ENCODE measurements around the gene REXO4.
"Not testable (repeated sequence)": the region's sequence is repeated elsewhere in the genome, so short reads cannot be mapped to it uniquely, and the experiment has no call there.

The REXO4 gene

DNA sequence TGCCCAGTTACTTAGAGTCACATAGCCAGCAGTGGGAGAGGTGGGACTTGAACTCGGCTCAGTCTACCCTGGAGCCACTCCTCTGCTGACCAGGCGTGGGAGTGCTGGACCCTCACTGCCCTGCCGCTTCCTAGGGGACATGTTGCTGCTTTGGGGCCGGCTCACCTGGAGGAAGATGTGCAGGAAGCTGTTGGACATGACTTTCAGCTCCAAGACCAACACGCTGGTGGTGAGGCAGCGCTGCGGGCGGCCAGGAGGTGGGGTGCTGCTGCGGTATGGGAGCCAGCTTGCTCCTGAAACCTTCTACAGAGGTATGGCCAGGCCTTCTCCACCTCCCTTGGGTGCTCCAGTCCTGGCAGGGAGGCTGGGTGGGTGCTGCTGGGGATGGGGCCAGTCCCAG, 38.6 kb upstream of the REXO4 start:
- Histone ChIP-seq H3K27ac (no peak overlapping the region), H3K4me3 (no peak overlapping the region)
- TF ChIP-seq CTCF (IDR thresholded peaks at IDR 0.05) = no peak
- no peak for DNase-seq (ENCODE audit: low spot score)

DNA sequence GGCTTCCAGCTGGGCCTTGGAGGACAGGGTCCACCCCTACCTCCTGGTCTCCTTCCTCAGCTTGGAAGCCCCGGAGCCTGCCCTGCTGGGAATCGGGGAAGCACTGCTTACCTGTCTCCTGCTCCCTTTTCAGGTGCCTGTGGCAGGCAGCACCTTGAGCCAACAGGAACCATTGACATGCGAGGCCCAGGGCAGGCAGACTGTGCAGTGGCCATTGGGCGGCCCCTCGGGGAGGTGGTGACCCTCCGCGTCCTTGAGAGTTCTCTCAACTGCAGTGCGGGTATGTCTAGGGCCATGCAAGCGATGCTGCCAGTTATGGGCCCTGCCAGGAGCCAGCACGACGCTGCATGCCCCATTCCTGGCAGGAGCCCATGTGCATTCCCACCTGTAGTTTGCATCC, 38.1 kb upstream of the REXO4 start:
- no peak for TF ChIP-seq CTCF (IDR thresholded peaks at IDR 0.05)
- H3K27ac ChIP-seq = no peak overlapping the region
- H3K4me3 ChIP-seq = no peak overlapping the region
- no peak for DNase-seq (ENCODE audit: low spot score)

- TF ChIP-seq CTCF (IDR thresholded peaks at IDR 0.05) = no peak
- Histone ChIP-seq H3K27ac (no peak overlapping the region), H3K4me3 (no peak overlapping the region)
- DNase-seq (ENCODE audit: low spot score) = no peak
Observed at GRCh38 chr9:133454943-133455673, 37.3 kb upstream of the REXO4 start.

DNA sequence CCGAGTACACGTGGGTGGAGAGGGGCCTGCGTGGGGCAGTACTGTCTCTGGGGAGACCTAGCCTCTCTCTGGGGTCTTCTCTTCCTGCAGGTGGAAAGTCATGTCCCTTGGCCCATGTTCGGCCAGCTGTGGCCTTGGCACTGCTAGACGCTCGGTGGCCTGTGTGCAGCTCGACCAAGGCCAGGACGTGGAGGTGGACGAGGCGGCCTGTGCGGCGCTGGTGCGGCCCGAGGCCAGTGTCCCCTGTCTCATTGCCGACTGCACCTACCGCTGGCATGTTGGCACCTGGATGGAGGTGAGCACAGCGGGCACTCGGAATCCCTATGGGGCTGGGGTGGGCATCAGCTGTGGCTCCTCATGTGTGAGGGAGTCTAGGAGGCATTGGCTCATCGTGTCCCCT, 36.5 kb upstream of the REXO4 start:
- no peak for DNase-seq (ENCODE audit: low spot score)
- Histone ChIP-seq H3K4me3 (no peak overlapping the region), H3K27ac (no peak overlapping the region)
- TF ChIP-seq CTCF (IDR thresholded peaks at IDR 0.05) = no peak

DNA sequence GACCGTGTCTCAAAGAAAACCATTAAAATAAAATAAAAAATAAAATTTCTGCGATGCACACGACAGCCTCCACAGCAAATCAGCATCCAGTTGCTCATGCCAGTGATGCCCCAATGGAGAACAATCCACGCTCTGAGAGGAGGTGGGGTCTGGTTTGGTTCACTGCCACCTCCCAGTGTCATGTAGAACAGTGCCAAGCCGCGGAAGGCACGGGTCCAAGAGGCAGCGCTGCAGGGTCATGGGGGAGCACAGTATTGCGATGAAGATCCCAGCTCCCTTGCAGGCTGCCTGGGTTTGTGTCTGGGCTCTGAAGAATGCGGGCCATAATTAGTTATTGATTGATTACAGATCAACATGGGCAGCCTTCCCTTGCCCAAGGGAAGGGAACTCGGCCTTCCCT, 35.8 kb upstream of the REXO4 start:
- H3K27ac ChIP-seq = no peak overlapping the region
- no peak for TF ChIP-seq CTCF (IDR thresholded peaks at IDR 0.05)
- no peak overlapping the region for H3K4me3 ChIP-seq
- no peak for DNase-seq (ENCODE audit: low spot score)

DNA sequence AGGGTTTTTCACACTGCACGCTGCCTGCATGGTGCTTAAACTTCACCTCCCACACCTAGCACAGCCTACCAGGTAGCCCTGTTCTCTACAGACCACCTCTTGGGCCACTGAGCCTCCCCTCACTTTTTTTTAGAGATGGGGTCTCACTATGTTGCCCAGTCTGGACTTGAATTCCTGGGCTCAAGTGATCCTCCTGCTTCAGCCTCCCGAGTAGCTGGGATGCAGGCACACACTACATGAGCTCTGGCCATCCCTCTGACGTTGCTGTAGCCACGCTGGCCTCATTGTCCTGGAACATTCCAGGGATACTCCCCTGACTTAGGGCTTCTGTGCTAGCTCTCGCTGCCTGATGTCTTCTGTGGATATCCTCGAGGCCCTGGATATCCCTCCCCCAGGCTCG, 34.8 kb upstream of the REXO4 start:
- DNase-seq (ENCODE audit: low spot score) = no peak
- Histone ChIP-seq H3K4me3 (no peak overlapping the region), H3K27ac (no peak overlapping the region)
- no peak for TF ChIP-seq CTCF (IDR thresholded peaks at IDR 0.05)

DNA sequence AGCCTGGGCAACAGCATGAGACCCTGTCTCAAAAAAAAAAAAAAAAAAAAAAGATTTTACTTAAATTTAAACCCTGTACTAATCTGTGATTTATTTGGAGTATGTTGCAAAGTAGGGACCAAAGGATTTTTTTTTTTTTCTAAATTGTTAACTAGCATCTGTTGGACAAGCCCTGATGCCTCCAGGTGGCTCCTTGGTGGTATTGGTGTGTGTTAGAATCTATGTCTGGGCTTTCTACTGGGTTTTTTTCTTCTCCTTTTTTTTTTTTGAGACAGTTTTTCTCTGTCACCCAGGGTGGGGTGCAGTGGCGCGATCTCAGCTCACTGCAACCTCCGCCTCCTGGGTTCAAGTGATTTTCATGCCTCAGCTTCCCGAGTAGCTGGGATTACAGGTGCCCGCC, 34.1 kb upstream of the REXO4 start:
- DNase-seq (ENCODE audit: low spot score); H3K4me3 ChIP-seq; H3K27ac ChIP-seq: not testable (repeated sequence)
